Measurements from ENCODE around the gene KRTAP5-6.

Gene KRTAP5-6

GRCh38 chr11:1728301-1728700 is 31.3 kb downstream of the KRTAP5-6 start:
- in situ Hi-C loops (cut with HindIII; ENCODE audit: low sequenced_read_pairs) = no loop called here
- H3K4me3 ChIP-seq (ENCODE audit: low read depth, low read length) = no peak overlapping the region
- DNase-seq (ENCODE audit: low read depth) = no peak
- no peak for TF ChIP-seq CTCF (IDR thresholded peaks at IDR 0.05; ENCODE audit: low read depth, low read length, missing control alignments)

GRCh38 chr11:1728931-1729691 is 32.1 kb downstream of the KRTAP5-6 start:
- in situ Hi-C loops (cut with HindIII; ENCODE audit: low sequenced_read_pairs) = no loop called here
- no peak for DNase-seq (ENCODE audit: low read depth)
- TF ChIP-seq CTCF (IDR thresholded peaks at IDR 0.05; ENCODE audit: low read depth, low read length, missing control alignments) = no peak
- H3K4me3 ChIP-seq (ENCODE audit: low read depth, low read length) = no peak overlapping the region

- no peak for TF ChIP-seq CTCF (IDR thresholded peaks at IDR 0.05; ENCODE audit: low read depth, low read length, missing control alignments)
- no peak overlapping the region for H3K4me3 ChIP-seq (ENCODE audit: low read depth, low read length)
- in situ Hi-C loops (cut with HindIII; ENCODE audit: low sequenced_read_pairs) = no loop called here
- no peak for DNase-seq (ENCODE audit: low read depth)
Observed at GRCh38 chr11:1729692-1730011, 32.7 kb downstream of the KRTAP5-6 start.

GRCh38 chr11:1730059-1730629 is 33.1 kb downstream of the KRTAP5-6 start:
- TF ChIP-seq CTCF (IDR thresholded peaks at IDR 0.05; ENCODE audit: low read depth, low read length, missing control alignments) = no peak
- DNase-seq (ENCODE audit: low read depth) = no peak
- in situ Hi-C loops (cut with HindIII; ENCODE audit: low sequenced_read_pairs) = no loop called here
- H3K4me3 ChIP-seq (ENCODE audit: low read depth, low read length) = no peak overlapping the region

GRCh38 chr11:1731451-1732059 is 34.6 kb downstream of the KRTAP5-6 start:
- TF ChIP-seq CTCF (IDR thresholded peaks at IDR 0.05; ENCODE audit: low read depth, low read length, missing control alignments) = no peak
- H3K4me3 ChIP-seq (ENCODE audit: low read depth, low read length) = no peak overlapping the region
- in situ Hi-C loops (cut with HindIII; ENCODE audit: low sequenced_read_pairs) = no loop called here
- DNase-seq (ENCODE audit: low read depth) = no peak

GRCh38 chr11:1732418-1733008 is 35.5 kb downstream of the KRTAP5-6 start:
- in situ Hi-C loops (cut with HindIII; ENCODE audit: low sequenced_read_pairs) = no loop called here
- H3K4me3 ChIP-seq (ENCODE audit: low read depth, low read length) = no peak overlapping the region
- TF ChIP-seq CTCF (IDR thresholded peaks at IDR 0.05; ENCODE audit: low read depth, low read length, missing control alignments) = no peak
- no peak for DNase-seq (ENCODE audit: low read depth)

All from astrocyte of the cerebellum (primary cell).